Muscle layer of duodenum (tissue), 2 donors: ENCODE measurements around the gene DPP8.

Experiments used
- H3K27ac ChIP-seq: one replicate; pipeline ENCODE4 v1.7.0; 2013; ENCODE audit warnings: mild to moderate bottlenecking, low read length
- H3K27me3 ChIP-seq: one replicate; pipeline ENCODE4 v1.7.0; 2013; ENCODE audit warnings: low read depth, mild to moderate bottlenecking, control low read depth, low read length
- H3K36me3 ChIP-seq, 2 donors: one replicate each; pipeline ENCODE4 v1.7.0; 2013; ENCODE audit warnings: low read length in 2 of 2, control low read depth in 1 of 2, mild to moderate bottlenecking in 1 of 2; ENCODE audit not compliant: insufficient read depth in 2 of 2, control insufficient read depth in 1 of 2
- H3K4me1 ChIP-seq, 2 donors: one replicate each; pipeline ENCODE4 v1.7.0; 2013; ENCODE audit warnings: low read length in 2 of 2, mild to moderate bottlenecking in 2 of 2, control low read depth in 1 of 2, moderate library complexity in 1 of 2; ENCODE audit not compliant: insufficient read depth in 2 of 2, control insufficient read depth in 1 of 2
- H3K4me3 ChIP-seq, 2 donors: one replicate each; pipeline ENCODE4 v1.7.0; 2013; ENCODE audit warnings: low read length in 2 of 2, low read depth in 1 of 2, mild to moderate bottlenecking in 1 of 2
- H3K9me3 ChIP-seq, 2 donors: one replicate each; pipeline ENCODE4 v1.7.0; 2013; ENCODE audit warnings: low read length in 2 of 2, control low read depth in 1 of 2, mild to moderate bottlenecking in 1 of 2; ENCODE audit not compliant: control insufficient read depth in 1 of 2
- donor health status: healthy.

Gene DPP8

GRCh38 chr15:65411465-65412071, 105.9 kb downstream of the DPP8 start:
- H3K27ac ChIP-seq = no peak overlapping the region
- no peaks in the 10 kb centered on the region for H3K9me3 ChIP-seq
- H3K4me1 ChIP-seq = no peaks in the 10 kb centered on the region
- no peaks in the 10 kb centered on the region for H3K36me3 ChIP-seq
- H3K27me3 ChIP-seq = no peaks in the 10 kb centered on the region
- H3K4me3 ChIP-seq = no peak overlapping the region

- Histone ChIP-seq H3K9me3 (no peaks in the 10 kb centered on the region), H3K36me3 (no peaks in the 10 kb centered on the region), H3K27me3 (no peaks in the 10 kb centered on the region), H3K4me1 (no peaks in the 10 kb centered on the region), H3K27ac (no peak overlapping the region), H3K4me3 (no peak overlapping the region)
Measured at GRCh38 chr15:65410972-65411371, 106.5 kb downstream of the DPP8 start.

GRCh38 chr15:65410036-65410435, 107.5 kb downstream of the DPP8 start:
- Histone ChIP-seq H3K4me3 (no peak overlapping the region), H3K36me3 (no peaks in the 10 kb centered on the region), H3K27ac (no peak overlapping the region), H3K4me1 (no peaks in the 10 kb centered on the region), H3K9me3 (no peaks in the 10 kb centered on the region), H3K27me3 (no peaks in the 10 kb centered on the region)

GRCh38 chr15:65409036-65409631, 108.4 kb downstream of the DPP8 start:
- no peak overlapping the region for H3K27ac ChIP-seq
- H3K27me3 ChIP-seq = no peaks in the 10 kb centered on the region
- H3K36me3 ChIP-seq = no peaks in the 10 kb centered on the region
- H3K4me1 ChIP-seq = no peaks in the 10 kb centered on the region
- no peaks in the 10 kb centered on the region for H3K9me3 ChIP-seq
- no peak overlapping the region for H3K4me3 ChIP-seq

GRCh38 chr15:65408324-65409035, 109.0 kb downstream of the DPP8 start:
- H3K4me3 ChIP-seq = no peak overlapping the region
- H3K36me3 ChIP-seq = no peaks in the 10 kb centered on the region
- no peaks in the 10 kb centered on the region for H3K9me3 ChIP-seq
- H3K27ac ChIP-seq = no peak overlapping the region
- H3K27me3 ChIP-seq = no peaks in the 10 kb centered on the region
- no peaks in the 10 kb centered on the region for H3K4me1 ChIP-seq

GRCh38 chr15:65406424-65407000, 111.0 kb downstream of the DPP8 start:
- H3K4me1 ChIP-seq = no peaks in the 10 kb centered on the region
- no peaks in the 10 kb centered on the region for H3K27me3 ChIP-seq
- H3K36me3 ChIP-seq = no peaks in the 10 kb centered on the region
- H3K9me3 ChIP-seq = no peaks in the 10 kb centered on the region
- no peak overlapping the region for H3K4me3 ChIP-seq
- no peak overlapping the region for H3K27ac ChIP-seq

GRCh38 chr15:65405791-65406423, 111.6 kb downstream of the DPP8 start:
- Histone ChIP-seq H3K4me3 (no peak overlapping the region), H3K27me3 (no peaks in the 10 kb centered on the region), H3K36me3 (no peaks in the 10 kb centered on the region), H3K9me3 (no peaks in the 10 kb centered on the region), H3K4me1 (no peaks in the 10 kb centered on the region), H3K27ac (no peak overlapping the region)

GRCh38 chr15:65404186-65404872, 113.2 kb downstream of the DPP8 start:
- no peak overlapping the region for H3K27ac ChIP-seq
- no peak overlapping the region for H3K4me3 ChIP-seq
- H3K27me3 ChIP-seq = no peaks in the 10 kb centered on the region
- no peaks in the 10 kb centered on the region for H3K4me1 ChIP-seq
- H3K9me3 ChIP-seq = no peaks in the 10 kb centered on the region
- no peaks in the 10 kb centered on the region for H3K36me3 ChIP-seq

GRCh38 chr15:65402961-65403360, 114.5 kb downstream of the DPP8 start:
- no peaks in the 10 kb centered on the region for H3K4me1 ChIP-seq
- H3K36me3 ChIP-seq = no peaks in the 10 kb centered on the region
- H3K4me3 ChIP-seq = no peak overlapping the region
- H3K27ac ChIP-seq = no peak overlapping the region
- H3K27me3 ChIP-seq = no peaks in the 10 kb centered on the region
- H3K9me3 ChIP-seq = no peaks in the 10 kb centered on the region

- Histone ChIP-seq H3K36me3 (no peaks in the 10 kb centered on the region), H3K4me3 (no peak overlapping the region), H3K4me1 (peaks cover 0 to 1% of the 10 kb centered on the region in 2 donors)
Measured at GRCh38 chr15:65401611-65402240, 115.8 kb downstream of the DPP8 start.

More at GRCh38 chr15:65401611-65402240, 115.8 kb downstream of the DPP8 start:
- Histone ChIP-seq H3K9me3 (no peaks in the 10 kb centered on the region), H3K27ac (no peak overlapping the region), H3K27me3 (peaks cover 6% of the 10 kb centered on the region)
